Tibial nerve (tissue), 4 donors: Measurements from ENCODE around the gene DTNBP1. TPM values are rescaled to one million over a fixed set of nuclear protein-coding genes. Genes with fewer than 3 reads are reported as not detected.
"Not testable (repeated sequence)": the region's sequence is repeated elsewhere in the genome, so short reads cannot be mapped to it uniquely, and the experiment has no call there.

Experiments
- DNase-seq, 2 donors: peaks; one replicate each; pipeline ENCODE4 v3.0.0-alpha.2; 2019; ENCODE audit warnings: low spot score in 2 of 2
- H3K27ac ChIP-seq, 4 donors: fragments of 200-600 bp; sonication (generic) in 3 of 4; one replicate each; pipeline ENCODE4 v1.5.1; 2017 to 2019; ENCODE audit warnings: mild to moderate bottlenecking in 1 of 4
- H3K27me3 ChIP-seq, 2 donors: fragments of 200-600 bp; sonication (generic) in 1 of 2; one replicate each; pipeline versions ENCODE4 v1.5.1 to v1.6.0; 2017 to 2019
- H3K36me3 ChIP-seq, 3 donors: fragments of 200-600 bp; sonication (generic); one replicate each; pipeline ENCODE4 v1.5.1; 2018 to 2019
- H3K4me1 ChIP-seq, 4 donors: fragments of 200-600 bp; sonication (generic) in 3 of 4; one replicate each; pipeline ENCODE4 v1.5.1; 2017 to 2019
- H3K4me3 ChIP-seq, 4 donors: fragments of 200-600 bp; sonication (generic) in 3 of 4; one replicate each; pipeline ENCODE4 v1.5.1; 2017 to 2019; ENCODE audit warnings: mild to moderate bottlenecking in 1 of 4, moderate library complexity in 1 of 4
- H3K9me3 ChIP-seq, 4 donors: fragments of 200-600 bp; sonication (generic) in 3 of 4; one replicate each; pipeline ENCODE4 v1.5.1; 2017 to 2019
- CTCF ChIP-seq, 5 experiments: fragments of 200-600 bp in 3 of 5; fragments of 450-650 bp in 2 of 5; sonication (generic) in 3 of 5; IDR thresholded peaks; one replicate each; pipeline ENCODE4 v1.5.1; 2016 to 2019; ENCODE audit warnings: antibody characterized with exemption in 5 of 5, mild to moderate bottlenecking in 3 of 5, moderate library complexity in 2 of 5
- EP300 ChIP-seq, 2 donors: sonication (generic); formaldehyde crosslinking; IDR thresholded peaks; one replicate each; pipeline ENCODE4 v1.6.1; 2017; ENCODE audit warnings: antibody characterized with exemption in 2 of 2, mild to moderate bottlenecking in 1 of 2
- POLR2A ChIP-seq, 2 donors: fragments of 450-650 bp; IDR thresholded peaks; one replicate each; pipeline ENCODE4 v1.6.1; 2017; ENCODE audit warnings: antibody characterized with exemption in 2 of 2, mild to moderate bottlenecking in 2 of 2, moderate library complexity in 2 of 2
- WGBS, 2 donors: methylation state at CpG; one replicate each; pipeline ENCODE4 v1.1.5; 2018; 5-methylcytosine and 5-hydroxymethylcytosine counted together
- total RNA-seq, 4 donors: library from RNA; depleted of rRNA; stranded (reverse); fragments of >200 nt; gene quantifications; one replicate each; pipeline ENCODE4 v1.1.0, GENCODE V29; 2016

DTNBP1 gene
- total RNA-seq, 4 donors from 2014 or later: 14.7 to 36.6 (median 16.1) TPM

GRCh38 chr6:15544321-15544900 is 118.4 kb downstream of the DTNBP1 start:
- TF ChIP-seq EP300 (IDR thresholded peaks at IDR 0.05) (no peak), CTCF (IDR thresholded peaks at IDR 0.05) (no peak), POLR2A (IDR thresholded peaks at IDR 0.05) (no peak)
- peaks cover 0 to 5% (median 0%) of the 10 kb centered on the region in 4 donors for H3K4me1 ChIP-seq
- no peaks in the 10 kb centered on the region for H3K9me3 ChIP-seq
- DNase-seq: no peak
- H3K27ac ChIP-seq: no peak overlapping the region
- no peaks in the 10 kb centered on the region for H3K27me3 ChIP-seq
- H3K36me3 ChIP-seq: no peaks in the 10 kb centered on the region
- H3K4me3 ChIP-seq: no peak overlapping the region
- 89% methylated on average over 4 of the region's 4 CpGs for WGBS, 2 donors

GRCh38 chr6:15543332-15543917 is 119.4 kb downstream of the DTNBP1 start:
- H3K4me1 ChIP-seq, DNase-seq, H3K4me3 ChIP-seq, H3K27ac ChIP-seq, H3K27me3 ChIP-seq, H3K9me3 ChIP-seq, H3K36me3 ChIP-seq: not testable (repeated sequence)
- WGBS, 2 donors: 96 to 98% methylated on average over 5 of the region's 5 CpGs

GRCh38 chr6:15539722-15540270 is 123.0 kb downstream of the DTNBP1 start:
- H3K36me3 ChIP-seq: no peaks in the 10 kb centered on the region
- H3K4me1 ChIP-seq: peaks cover 0 to 5% (median 0%) of the 10 kb centered on the region in 4 donors
- 86 to 95% methylated on average over 7 of the region's 7 CpGs for WGBS, 2 donors

GRCh38 chr6:15538766-15539495 is 123.9 kb downstream of the DTNBP1 start:
- Histone ChIP-seq H3K27me3 (no peaks in the 10 kb centered on the region), H3K9me3 (no peaks in the 10 kb centered on the region), H3K4me3 (no peak overlapping the region), H3K36me3 (no peaks in the 10 kb centered on the region), H3K27ac (no peak overlapping the region), H3K4me1 (peaks cover 0 to 5% (median 0%) of the 10 kb centered on the region in 4 donors)
- DNase-seq: no peak
- TF ChIP-seq POLR2A (IDR thresholded peaks at IDR 0.05) (no peak), CTCF (IDR thresholded peaks at IDR 0.05) (no peak), EP300 (IDR thresholded peaks at IDR 0.05) (no peak)
- 87 to 92% methylated on average over 9 of the region's 9 CpGs for WGBS, 2 donors

More at GRCh38 chr6:15539722-15540270, 123.0 kb downstream of the DTNBP1 start:
- H3K9me3 ChIP-seq: no peaks in the 10 kb centered on the region
- no peak overlapping the region for H3K27ac ChIP-seq
- H3K27me3 ChIP-seq: no peaks in the 10 kb centered on the region
- H3K4me3 ChIP-seq: no peak overlapping the region
- TF ChIP-seq POLR2A (IDR thresholded peaks at IDR 0.05) (no peak), CTCF (IDR thresholded peaks at IDR 0.05) (no peak), EP300 (IDR thresholded peaks at IDR 0.05) (no peak)
- no peak for DNase-seq

- no peak overlapping the region for H3K27ac ChIP-seq
- peaks cover 0 to 5% (median 0%) of the 10 kb centered on the region in 3 donors for H3K36me3 ChIP-seq
- no peak for DNase-seq
- H3K27me3 ChIP-seq: no peaks in the 10 kb centered on the region
- TF ChIP-seq POLR2A (IDR thresholded peaks at IDR 0.05) (no peak), CTCF (IDR thresholded peaks at IDR 0.05) (no peak), EP300 (IDR thresholded peaks at IDR 0.05) (no peak)
- no peak overlapping the region for H3K4me3 ChIP-seq
- peaks cover 0 to 5% (median 0%) of the 10 kb centered on the region in 4 donors for H3K4me1 ChIP-seq
- no peaks in the 10 kb centered on the region for H3K9me3 ChIP-seq
- WGBS, 2 donors: 82 to 91% methylated on average over 5 of the region's 5 CpGs
Measured at GRCh38 chr6:15538106-15538505, 124.7 kb downstream of the DTNBP1 start.
